ENCODE data around the gene SNX11.
"Not testable (repeated sequence)": the region's sequence is repeated elsewhere in the genome, so short reads cannot be mapped to it uniquely, and the experiment has no call there.

SNX11 gene

DNA sequence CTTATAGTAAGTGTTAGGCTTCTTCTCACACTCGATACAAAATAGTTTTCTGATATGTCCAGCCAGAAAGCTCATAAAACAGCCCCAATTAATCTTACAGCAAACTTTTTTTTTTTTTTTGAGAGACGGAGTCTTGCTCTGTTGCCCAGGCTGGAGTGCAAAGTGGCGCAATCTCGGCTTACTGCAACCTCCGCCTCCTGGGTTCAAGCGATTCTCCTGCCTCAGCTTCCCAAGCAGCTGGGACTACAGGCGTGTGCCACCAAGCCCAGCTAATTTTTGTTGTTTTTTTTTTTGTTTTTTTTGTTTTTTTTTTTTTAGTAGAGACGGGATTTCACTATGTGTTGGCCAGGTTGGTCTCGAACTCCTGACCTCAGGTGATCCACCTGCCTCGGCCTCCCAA lies 30.4 kb upstream of the SNX11 start:
- ChIA-PET CTCF (interaction anchor here (0.6 to 10.4 kb wide), 6 partner anchors 18 to 281 kb away, joined by 3 to 197 read pairs (median 6); no protein-coding TSS in a partner anchor), POLR2A (interaction anchor here (0.6 to 1.8 kb wide), 4 partner anchors 12 to 410 kb away, joined by 3 to 5 read pairs (median 4); partner anchors contain the start of genes NFE2L1 and SNX11)
- not testable (repeated sequence) for H3K9me3 ChIP-seq (ENCODE audit: control insufficient read depth, insufficient read depth, low read depth, low read length); H3K4me1 ChIP-seq (ENCODE audit: control insufficient read depth, insufficient read depth, low read length); H3K4me3 ChIP-seq (ENCODE audit: low read depth, low read length); H3K27ac ChIP-seq (ENCODE audit: extremely low read depth, low read depth, low read length)
- peaks cover 47 to 48% of the 10 kb centered on the region in 2 experiments for H3K36me3 ChIP-seq (ENCODE audit: control insufficient read depth in 2 of 2, insufficient read depth in 1 of 2, low read length in 2 of 2)
- TF ChIP-seq, protein P1, sequence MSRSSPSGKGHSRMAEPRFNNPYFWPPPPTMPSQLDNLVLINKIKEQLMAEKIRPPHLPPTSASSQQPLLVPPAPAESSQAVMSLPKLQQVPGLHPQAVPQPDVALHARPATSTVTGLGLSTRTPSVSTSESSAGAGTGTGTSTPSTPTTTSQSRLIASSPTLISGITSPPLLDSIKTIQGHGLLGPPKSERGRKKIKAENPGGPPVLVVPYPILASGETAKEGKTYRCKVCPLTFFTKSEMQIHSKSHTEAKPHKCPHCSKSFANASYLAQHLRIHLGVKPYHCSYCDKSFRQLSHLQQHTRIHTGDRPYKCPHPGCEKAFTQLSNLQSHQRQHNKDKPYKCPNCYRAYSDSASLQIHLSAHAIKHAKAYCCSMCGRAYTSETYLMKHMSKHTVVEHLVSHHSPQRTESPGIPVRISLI (tag by site-specific recombination; IDR thresholded peaks at IDR 0.05), result peak; percentile 83; the same call in 1 of the 2 replicates
- peak; percentile 80 for TF ChIP-seq ZNF121 (tag by site-specific recombination; IDR thresholded peaks at IDR 0.05)

- H3K9me3 ChIP-seq (ENCODE audit: control insufficient read depth, insufficient read depth, low read depth, low read length), result no peaks in the 10 kb centered on the region
- peaks cover 18% of the 10 kb centered on the region for H3K4me1 ChIP-seq (ENCODE audit: control insufficient read depth, insufficient read depth, low read length)
- H3K4me3 ChIP-seq (ENCODE audit: low read depth, low read length), result no peak overlapping the region
- ChIA-PET POLR2A (interaction anchor here (0.8 to 0.9 kb wide), 2 partner anchors 18 to 34 kb away, joined by 3 read pairs; partner anchors contain the start of gene NFE2L1), CTCF (interaction anchor here (0.6 to 10.4 kb wide), 9 partner anchors 15 to 448 kb away, joined by 3 to 197 read pairs (median 18); no protein-coding TSS in a partner anchor)
- peaks cover 2 to 6% of the 10 kb centered on the region in 2 experiments for H3K36me3 ChIP-seq (ENCODE audit: control insufficient read depth in 2 of 2, insufficient read depth in 1 of 2, low read length in 2 of 2)
- TF ChIP-seq, protein P2, sequence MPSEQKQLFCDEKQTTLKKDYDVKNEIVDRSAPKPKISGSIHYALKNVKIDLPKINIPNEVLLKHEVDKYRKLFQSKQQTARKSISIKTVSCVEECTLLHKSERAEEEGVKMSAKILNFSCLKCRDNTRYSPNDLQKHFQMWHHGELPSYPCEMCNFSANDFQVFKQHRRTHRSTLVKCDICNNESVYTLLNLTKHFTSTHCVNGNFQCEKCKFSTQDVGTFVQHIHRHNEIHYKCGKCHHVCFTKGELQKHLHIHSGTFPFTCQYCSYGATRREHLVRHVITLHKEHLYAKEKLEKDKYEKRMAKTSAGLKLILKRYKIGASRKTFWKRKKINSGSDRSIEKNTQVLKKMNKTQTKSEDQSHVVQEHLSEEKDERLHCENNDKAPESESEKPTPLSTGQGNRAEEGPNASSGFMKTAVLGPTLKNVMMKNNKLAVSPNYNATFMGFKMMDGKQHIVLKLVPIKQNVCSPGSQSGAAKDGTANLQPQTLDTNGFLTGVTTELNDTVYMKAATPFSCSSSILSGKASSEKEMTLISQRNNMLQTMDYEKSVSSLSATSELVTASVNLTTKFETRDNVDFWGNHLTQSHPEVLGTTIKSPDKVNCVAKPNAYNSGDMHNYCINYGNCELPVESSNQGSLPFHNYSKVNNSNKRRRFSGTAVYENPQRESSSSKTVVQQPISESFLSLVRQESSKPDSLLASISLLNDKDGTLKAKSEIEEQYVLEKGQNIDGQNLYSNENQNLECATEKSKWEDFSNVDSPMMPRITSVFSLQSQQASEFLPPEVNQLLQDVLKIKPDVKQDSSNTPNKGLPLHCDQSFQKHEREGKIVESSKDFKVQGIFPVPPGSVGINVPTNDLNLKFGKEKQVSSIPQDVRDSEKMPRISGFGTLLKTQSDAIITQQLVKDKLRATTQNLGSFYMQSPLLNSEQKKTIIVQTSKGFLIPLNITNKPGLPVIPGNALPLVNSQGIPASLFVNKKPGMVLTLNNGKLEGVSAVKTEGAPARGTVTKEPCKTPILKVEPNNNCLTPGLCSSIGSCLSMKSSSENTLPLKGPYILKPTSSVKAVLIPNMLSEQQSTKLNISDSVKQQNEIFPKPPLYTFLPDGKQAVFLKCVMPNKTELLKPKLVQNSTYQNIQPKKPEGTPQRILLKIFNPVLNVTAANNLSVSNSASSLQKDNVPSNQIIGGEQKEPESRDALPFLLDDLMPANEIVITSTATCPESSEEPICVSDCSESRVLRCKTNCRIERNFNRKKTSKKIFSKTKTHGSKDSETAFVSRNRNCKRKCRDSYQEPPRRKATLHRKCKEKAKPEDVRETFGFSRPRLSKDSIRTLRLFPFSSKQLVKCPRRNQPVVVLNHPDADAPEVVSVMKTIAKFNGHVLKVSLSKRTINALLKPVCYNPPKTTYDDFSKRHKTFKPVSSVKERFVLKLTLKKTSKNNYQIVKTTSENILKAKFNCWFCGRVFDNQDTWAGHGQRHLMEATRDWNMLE (tag by site-specific recombination; conservative IDR thresholded peaks at IDR 0.05; ENCODE audit: low read depth), result no peak
- peak; percentile 95 for TF ChIP-seq ZNF121 (tag by site-specific recombination; IDR thresholded peaks at IDR 0.05)
- TF ChIP-seq ZNF175 (tag by site-specific recombination; IDR thresholded peaks at IDR 0.05), result no peak
- no peak for TF ChIP-seq KLF1 (tag by site-specific recombination; IDR thresholded peaks at IDR 0.05)
- TF ChIP-seq, protein P3, sequence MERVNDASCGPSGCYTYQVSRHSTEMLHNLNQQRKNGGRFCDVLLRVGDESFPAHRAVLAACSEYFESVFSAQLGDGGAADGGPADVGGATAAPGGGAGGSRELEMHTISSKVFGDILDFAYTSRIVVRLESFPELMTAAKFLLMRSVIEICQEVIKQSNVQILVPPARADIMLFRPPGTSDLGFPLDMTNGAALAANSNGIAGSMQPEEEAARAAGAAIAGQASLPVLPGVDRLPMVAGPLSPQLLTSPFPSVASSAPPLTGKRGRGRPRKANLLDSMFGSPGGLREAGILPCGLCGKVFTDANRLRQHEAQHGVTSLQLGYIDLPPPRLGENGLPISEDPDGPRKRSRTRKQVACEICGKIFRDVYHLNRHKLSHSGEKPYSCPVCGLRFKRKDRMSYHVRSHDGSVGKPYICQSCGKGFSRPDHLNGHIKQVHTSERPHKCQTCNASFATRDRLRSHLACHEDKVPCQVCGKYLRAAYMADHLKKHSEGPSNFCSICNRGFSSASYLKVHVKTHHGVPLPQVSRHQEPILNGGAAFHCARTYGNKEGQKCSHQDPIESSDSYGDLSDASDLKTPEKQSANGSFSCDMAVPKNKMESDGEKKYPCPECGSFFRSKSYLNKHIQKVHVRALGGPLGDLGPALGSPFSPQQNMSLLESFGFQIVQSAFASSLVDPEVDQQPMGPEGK (tag by site-specific recombination; IDR thresholded peaks at IDR 0.05), result no peak
- no peak overlapping the region for H3K27ac ChIP-seq (ENCODE audit: extremely low read depth, low read depth, low read length)
These were observed 25.7 kb upstream of the SNX11 start for GRCh38 chr17:48081858-48082257.

DNA sequence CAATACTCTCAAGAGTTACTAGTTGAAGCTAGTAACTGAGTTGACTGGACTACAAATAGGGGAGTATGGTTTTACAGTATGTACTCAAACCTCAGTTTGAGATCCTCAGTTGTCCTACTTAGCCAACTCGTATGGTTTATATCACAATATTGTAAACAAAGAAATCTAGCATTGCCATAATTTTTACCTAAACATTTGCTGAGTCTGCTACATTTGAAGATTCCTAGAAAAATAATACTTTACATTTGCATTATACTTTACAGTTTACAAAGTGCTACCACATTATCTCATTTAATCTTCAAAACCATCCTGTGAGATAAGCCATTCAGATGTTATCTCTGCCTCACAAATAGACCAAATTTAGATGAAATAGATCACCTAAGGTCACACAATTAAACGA lies 22.6 kb upstream of the SNX11 start:
- ChIA-PET CTCF (interaction anchor here (1.0 to 3.4 kb wide), 5 partner anchors 11 to 58 kb away, joined by 3 to 16 read pairs (median 9); no protein-coding TSS in a partner anchor), POLR2A (interaction anchor here (1.2 to 1.9 kb wide), 2 partner anchors 13 to 36 kb away, joined by 3 to 5 read pairs; partner anchors contain the start of gene NFE2L1)

More for the DNA sequence above, 22.6 kb upstream of the SNX11 start:
- Histone ChIP-seq H3K36me3 (ENCODE audit: control insufficient read depth in 2 of 2, insufficient read depth in 1 of 2, low read length in 2 of 2) (no peaks in the 10 kb centered on the region; a peak in 1 of 3 replicates), H3K9me3 (ENCODE audit: control insufficient read depth, insufficient read depth, low read depth, low read length) (no peaks in the 10 kb centered on the region), H3K27ac (ENCODE audit: extremely low read depth, low read depth, low read length) (no peak overlapping the region), H3K4me1 (ENCODE audit: control insufficient read depth, insufficient read depth, low read length) (peaks cover 18% of the 10 kb centered on the region), H3K4me3 (ENCODE audit: low read depth, low read length) (no peak overlapping the region)
- TF ChIP-seq ZNF664 (tag by site-specific recombination; IDR thresholded peaks at IDR 0.05), result peak; percentile 80; the same call in 1 of the 2 replicates
- TF ChIP-seq, protein P4, sequence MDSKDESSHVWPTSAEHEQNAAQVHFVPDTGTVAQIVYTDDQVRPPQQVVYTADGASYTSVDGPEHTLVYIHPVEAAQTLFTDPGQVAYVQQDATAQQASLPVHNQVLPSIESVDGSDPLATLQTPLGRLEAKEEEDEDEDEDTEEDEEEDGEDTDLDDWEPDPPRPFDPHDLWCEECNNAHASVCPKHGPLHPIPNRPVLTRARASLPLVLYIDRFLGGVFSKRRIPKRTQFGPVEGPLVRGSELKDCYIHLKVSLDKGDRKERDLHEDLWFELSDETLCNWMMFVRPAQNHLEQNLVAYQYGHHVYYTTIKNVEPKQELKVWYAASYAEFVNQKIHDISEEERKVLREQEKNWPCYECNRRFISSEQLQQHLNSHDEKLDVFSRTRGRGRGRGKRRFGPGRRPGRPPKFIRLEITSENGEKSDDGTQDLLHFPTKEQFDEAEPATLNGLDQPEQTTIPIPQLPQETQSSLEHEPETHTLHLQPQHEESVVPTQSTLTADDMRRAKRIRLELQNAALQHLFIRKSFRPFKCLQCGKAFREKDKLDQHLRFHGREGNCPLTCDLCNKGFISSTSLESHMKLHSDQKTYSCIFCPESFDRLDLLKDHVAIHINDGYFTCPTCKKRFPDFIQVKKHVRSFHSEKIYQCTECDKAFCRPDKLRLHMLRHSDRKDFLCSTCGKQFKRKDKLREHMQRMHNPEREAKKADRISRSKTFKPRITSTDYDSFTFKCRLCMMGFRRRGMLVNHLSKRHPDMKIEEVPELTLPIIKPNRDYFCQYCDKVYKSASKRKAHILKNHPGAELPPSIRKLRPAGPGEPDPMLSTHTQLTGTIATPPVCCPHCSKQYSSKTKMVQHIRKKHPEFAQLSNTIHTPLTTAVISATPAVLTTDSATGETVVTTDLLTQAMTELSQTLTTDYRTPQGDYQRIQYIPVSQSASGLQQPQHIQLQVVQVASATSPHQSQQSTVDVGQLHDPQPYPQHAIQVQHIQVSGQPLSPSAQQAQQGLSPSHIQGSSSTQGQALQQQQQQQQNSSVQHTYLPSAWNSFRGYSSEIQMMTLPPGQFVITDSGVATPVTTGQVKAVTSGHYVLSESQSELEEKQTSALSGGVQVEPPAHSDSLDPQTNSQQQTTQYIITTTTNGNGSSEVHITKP (tag by site-specific recombination; IDR thresholded peaks at IDR 0.05), result no peak
